ENCODE data around the gene H1-8.

GRCh38 chr3:129522953-129523352 lies 20.0 kb upstream of the H1-8 start:
- TF ChIP-seq CTCF (IDR thresholded peaks at IDR 0.05; ENCODE audit: insufficient read depth, low read length, poor library complexity, severe bottlenecking) (no peak), EZH2phosphoT487 (conservative IDR thresholded peaks at IDR 0.05; ENCODE audit: low read length) (no peak)

Data from SU-DHL-6 (cell line).